SK-MEL-5 (cell line): ENCODE measurements around the gene RUNX2. TPM values are rescaled to one million over a fixed set of nuclear protein-coding genes. Genes with fewer than 3 reads are reported as not detected.

Experiments
- DNase-seq: peaks from one replicate; pipeline ENCODE4 v3.0.0-alpha.2; 2016; ENCODE audit warnings: low read depth, low spot score
- in situ Hi-C: cut with HindIII; loops from 2 replicates; pipeline ENCODE4 v1.10.0; 2016; ENCODE audit warnings: low sequenced_read_pairs, high pct_unique_total_duplicates, low pct_unique_long_range_greater_than_20kb
- total RNA-seq: library from RNA; depleted of rRNA; stranded (reverse); fragments of >200 nt; shearing (Covaris generic); gene quantifications from 2 replicates; pipeline ENCODE4 v1.2.3, GENCODE V29; 2014

RUNX2 gene
- total RNA-seq, 1 experiment from 2014 or later: 0.24 TPM

- in situ Hi-C loops: no loop called here
- no peak for DNase-seq
Observed at GRCh38 chr6:45378334-45378926, 50.3 kb downstream of the RUNX2 start.

- in situ Hi-C loops: no loop called here
- DNase-seq: no peak
Observed at GRCh38 chr6:45382391-45382790, 54.3 kb downstream of the RUNX2 start.

- in situ Hi-C loops: no loop called here
- DNase-seq: no peak
Observed at GRCh38 chr6:45386501-45386900, 58.4 kb downstream of the RUNX2 start.

- DNase-seq: no peak
- in situ Hi-C loops: no loop called here
Observed at GRCh38 chr6:45387236-45387635, 59.1 kb downstream of the RUNX2 start.

- DNase-seq: no peak
- in situ Hi-C loops: no loop called here
Observed at GRCh38 chr6:45388328-45388727, 60.2 kb downstream of the RUNX2 start.

- in situ Hi-C loops: no loop called here
- no peak for DNase-seq
Observed at GRCh38 chr6:45394586-45395095, 66.5 kb downstream of the RUNX2 start.

- DNase-seq: no peak
- in situ Hi-C loops: no loop called here
Observed at GRCh38 chr6:45398075-45398813, 70.1 kb downstream of the RUNX2 start.

GRCh38 chr6:45400021-45400420 is 71.9 kb downstream of the RUNX2 start:
- in situ Hi-C loops: no loop called here
- no peak for DNase-seq

GRCh38 chr6:45411959-45412358 is 83.8 kb downstream of the RUNX2 start:
- no peak for DNase-seq
- in situ Hi-C loops: no loop called here

- in situ Hi-C loops: no loop called here
- no peak for DNase-seq
Observed at GRCh38 chr6:45415315-45415714, 87.2 kb downstream of the RUNX2 start.

GRCh38 chr6:45415788-45416518 is 87.8 kb downstream of the RUNX2 start:
- in situ Hi-C loops: no loop called here
- DNase-seq: no peak

GRCh38 chr6:45416700-45417099 is 88.6 kb downstream of the RUNX2 start:
- in situ Hi-C loops: no loop called here
- peak; percentile 59 for DNase-seq

GRCh38 chr6:45417436-45417835 is 89.3 kb downstream of the RUNX2 start:
- no peak for DNase-seq

GRCh38 chr6:45419571-45420082 is 91.5 kb downstream of the RUNX2 start:
- in situ Hi-C loops: no loop called here
- DNase-seq: no peak

More at GRCh38 chr6:45417436-45417835, 89.3 kb downstream of the RUNX2 start:
- in situ Hi-C loops: no loop called here

- no peak for DNase-seq
- in situ Hi-C loops: no loop called here
Observed at GRCh38 chr6:45420083-45420908, 92.2 kb downstream of the RUNX2 start.

- peak; percentile 20 for DNase-seq
- in situ Hi-C loops: no loop called here
Observed at GRCh38 chr6:45420909-45421708, 93.0 kb downstream of the RUNX2 start.
